Measurements from ENCODE around the gene ATP9B.

DNA sequence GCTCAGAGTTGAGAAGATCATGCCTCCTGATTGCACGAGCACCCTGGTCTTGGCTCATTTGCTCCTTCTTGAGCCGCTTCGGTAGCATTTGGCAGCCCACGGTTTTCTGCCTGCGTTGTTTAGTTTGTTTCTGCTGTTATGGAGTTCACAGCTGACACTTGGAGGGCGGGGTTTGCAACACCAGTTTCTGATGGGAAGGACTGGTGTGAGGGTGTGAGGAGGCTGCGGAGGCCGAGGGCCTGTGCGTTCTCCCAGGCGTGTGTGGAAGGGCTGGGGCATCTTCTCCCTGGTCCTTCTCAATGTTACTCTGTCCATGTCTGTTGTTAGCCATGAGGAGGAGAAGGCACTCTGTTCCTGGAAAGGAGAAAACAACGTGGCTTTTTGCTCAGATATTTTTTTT, 349.4 kb downstream of the ATP9B start:
- TF ChIP-seq EZH2 (IDR thresholded peaks at IDR 0.05; ENCODE audit: insufficient read depth, poor library complexity, severe bottlenecking): no peak
- TF ChIP-seq EZH2phosphoT487 (IDR thresholded peaks at IDR 0.05; ENCODE audit: insufficient read depth, low read depth): no peak

All from GM23248 (cell line).